Caco-2 (cell line): ENCODE results near the gene OR2G3. TPM values are rescaled to one million over a fixed set of nuclear protein-coding genes. Genes with fewer than 3 reads are reported as not detected.

Source experiments
- Bru-seq: library from RNA; stranded (reverse); fragments of 400-500 nt; gene quantifications from one replicate; lab custom pipeline; 2021; lab: Mats Ljungman, UMichigan
- BruChase-seq, 2 experiments: library from RNA; stranded (reverse); fragments of 400-500 nt; gene quantifications; one replicate each; lab custom pipeline; 2021; lab: Mats Ljungman, UMichigan
- BruUV-seq: library from RNA; stranded (reverse); fragments of 400-500 nt; replicated peaks from 2 replicates; lab custom pipeline; 2021; lab: Mats Ljungman, UMichigan
- CTCF ChIA-PET: fragments of 300-600 bp; sonication (Branson Sonifier 250); formaldehyde crosslinking; loops from one replicate; lab custom pipeline; 2022; ENCODE audit warnings: antibody characterized with exemption; lab: Charles Lee
- POLR2A ChIA-PET: fragments of 300-600 bp; sonication (Branson Sonifier 250); formaldehyde crosslinking; loops from one replicate; lab custom pipeline; 2022; ENCODE audit warnings: antibody characterized with exemption; lab: Charles Lee
- DNase-seq, 2 experiments: peaks; one replicate each; pipeline versions ENCODE4 v3.0.0 to v3.0.0-alpha.2; 2020 to 2022
- H3K27me3 ChIP-seq: replicated peaks from 2 replicates; pipeline ENCODE4 v1.6.0; 2011; ENCODE audit warnings: low read length; ENCODE audit not compliant: control insufficient read depth, insufficient read depth
- H3K36me3 ChIP-seq: 2 replicates; pipeline ENCODE4 v1.5.1; 2011; ENCODE audit warnings: low read length; ENCODE audit not compliant: control insufficient read depth, insufficient read depth
- H3K4me1 ChIP-seq: fragments of 250-450 bp; sonication (Bioruptor Pico); 2 replicates; pipeline ENCODE4 v1.5.1; 2020; ENCODE audit warnings: mild to moderate bottlenecking
- H3K4me3 ChIP-seq: 2 replicates; pipeline ENCODE4 v1.5.1; 2011; ENCODE audit warnings: low read depth, mild to moderate bottlenecking, control low read depth, low read length
- H3K9me3 ChIP-seq: fragments of 250-450 bp; sonication (Bioruptor Pico); 2 replicates; pipeline ENCODE4 v1.5.1; 2020; ENCODE audit warnings: mild to moderate bottlenecking, moderate library complexity
- H3K27ac Mint-ChIP-seq: one replicate; pipeline ENCODE4 v1.8.0; 2022; ENCODE audit warnings: mixed read lengths; ENCODE audit not compliant: unreplicated experiment
- H3K27me3 Mint-ChIP-seq: one replicate; pipeline ENCODE4 v1.8.0; 2022; ENCODE audit warnings: mixed read lengths; ENCODE audit not compliant: insufficient read depth, unreplicated experiment
- H3K36me3 Mint-ChIP-seq: one replicate; pipeline ENCODE4 v1.8.0; 2022; ENCODE audit warnings: mild to moderate bottlenecking, mixed read lengths; ENCODE audit not compliant: insufficient read depth, unreplicated experiment
- H3K4me1 Mint-ChIP-seq: one replicate; pipeline ENCODE4 v1.8.0; 2022; ENCODE audit warnings: low read depth, mixed read lengths; ENCODE audit not compliant: unreplicated experiment
- H3K4me3 Mint-ChIP-seq: one replicate; pipeline ENCODE4 v1.8.0; 2022; ENCODE audit warnings: mild to moderate bottlenecking, moderate library complexity, mixed read lengths; ENCODE audit not compliant: unreplicated experiment
- H3K9me3 Mint-ChIP-seq: one replicate; pipeline ENCODE4 v1.8.0; 2022; ENCODE audit warnings: mixed read lengths; ENCODE audit not compliant: unreplicated experiment
- CTCF ChIP-seq, 2 experiments: fragments of 200-600 bp in 1 of 2; IDR thresholded peaks; 1 replicate in 1 of 2; 2 replicates in 1 of 2; pipeline versions ENCODE4 v1.5.1 to v1.8.0; 2011 to 2022; ENCODE audit warnings: antibody characterized with exemption in 1 of 2, control low read depth in 1 of 2, inconsistent platforms in 1 of 2, low read depth in 1 of 2, low read length in 1 of 2, mild to moderate bottlenecking in 1 of 2, moderate library complexity in 1 of 2; ENCODE audit not compliant: insufficient read depth in 1 of 2, severe bottlenecking in 1 of 2, unreplicated experiment in 1 of 2
- intact Hi-C: fragments of 100-400 bp; cut with micrococcal nuclease; formaldehyde crosslinking; loops from one replicate; pipeline ENCODE4 v1.10.0; 2022; ENCODE audit not compliant: unreplicated experiment
- long read RNA-seq: library from polyadenylated mRNA; stranded (forward); transcript quantifications from one replicate; pipeline ENCODE4 v2.0.0, GENCODE V29; 2022
- total RNA-seq: library from RNA; stranded (reverse); gene quantifications from 2 replicates; pipeline ENCODE4 v1.2.3, GENCODE V29; 2022

Gene OR2G3
- total RNA-seq = not detected in 2 replicates
- not detected for Bru-seq, nascent RNA
- not detected for BruChase-seq, experiment 1, labeled RNA remaining after a 2-hour chase
- not detected for BruChase-seq, experiment 2, labeled RNA remaining after a 6-hour chase
- long read RNA-seq = 0 reads

- POLR2A ChIA-PET = no interaction called here
- no TSS peak for BruUV-seq
- H3K9me3 Mint-ChIP-seq = no peaks in the 10 kb centered on the region
Observed at GRCh38 chr1:247605286-247605685, at the start of gene OR2G3. Gene OR2G3, plus strand, starts transcription at chr1:247605586. Its CDS starts 0 bp downstream, at chr1:247605586.

GRCh38 chr1:247557926-247558674 is 47.3 kb upstream of the OR2G3 start:
- no peaks in the 10 kb centered on the region for H3K4me1 Mint-ChIP-seq
- peaks cover 8% of the 10 kb centered on the region for H3K27me3 Mint-ChIP-seq
- H3K4me1 ChIP-seq = no peaks in the 10 kb centered on the region
- H3K27ac Mint-ChIP-seq = no peak overlapping the region
- no peak overlapping the region for H3K4me3 Mint-ChIP-seq
- no peaks in the 10 kb centered on the region for H3K36me3 Mint-ChIP-seq
- no peaks in the 10 kb centered on the region for H3K27me3 ChIP-seq
- DNase-seq = no peak
- no TSS peak for BruUV-seq
- CTCF ChIA-PET = no interaction called here
- POLR2A ChIA-PET = no interaction called here
- no peaks in the 10 kb centered on the region for H3K36me3 ChIP-seq
- TF ChIP-seq CTCF (IDR thresholded peaks at IDR 0.05; ENCODE audit: insufficient read depth in 1 of 2, low read depth in 1 of 2, low read length in 1 of 2, severe bottlenecking in 1 of 2, unreplicated experiment in 1 of 2) = no peak
- H3K4me3 ChIP-seq = no peak overlapping the region
- H3K9me3 Mint-ChIP-seq = no peaks in the 10 kb centered on the region
- intact Hi-C loops = no loop called here
- H3K9me3 ChIP-seq = no peaks in the 10 kb centered on the region; the same call in 1 of the 2 replicates

More at GRCh38 chr1:247605286-247605685, at the start of gene OR2G3:
- Mint-ChIP-seq H3K27ac (no peak within 1 kb of the TSS), H3K27me3 (peaks cover 2% of the 10 kb centered on the region), H3K36me3 (no peaks in the 10 kb centered on the region), H3K4me1 (no peaks in the 10 kb centered on the region), H3K4me3 (no peak within 1 kb of the TSS)
- TF ChIP-seq CTCF (IDR thresholded peaks at IDR 0.05; ENCODE audit: insufficient read depth in 1 of 2, low read depth in 1 of 2, low read length in 1 of 2, severe bottlenecking in 1 of 2, unreplicated experiment in 1 of 2) = no peak
- CTCF ChIA-PET = no interaction called here
- Histone ChIP-seq H3K36me3 (no peaks in the 10 kb centered on the region), H3K27me3 (no peaks in the 10 kb centered on the region), H3K4me3 (no peak within 1 kb of the TSS), H3K4me1 (no peaks in the 10 kb centered on the region), H3K9me3 (no peaks in the 10 kb centered on the region)
- intact Hi-C loops = no loop called here
- DNase-seq = no peak

GRCh38 chr1:247561711-247562110 is 43.7 kb upstream of the OR2G3 start:
- Mint-ChIP-seq H3K4me3 (no peak overlapping the region), H3K27ac (no peak overlapping the region)
- CTCF ChIA-PET = no interaction called here

More at GRCh38 chr1:247561711-247562110, 43.7 kb upstream of the OR2G3 start:
- Histone ChIP-seq H3K4me1 (no peaks in the 10 kb centered on the region), H3K9me3 (no peaks in the 10 kb centered on the region; the same call in 1 of the 2 replicates), H3K4me3 (no peak overlapping the region), H3K36me3 (no peaks in the 10 kb centered on the region), H3K27me3 (no peaks in the 10 kb centered on the region)
- no TSS peak for BruUV-seq
- Mint-ChIP-seq H3K27me3 (peaks cover 8% of the 10 kb centered on the region), H3K4me1 (no peaks in the 10 kb centered on the region), H3K9me3 (no peaks in the 10 kb centered on the region), H3K36me3 (no peaks in the 10 kb centered on the region)
- DNase-seq = no peak
- no peak for TF ChIP-seq CTCF (IDR thresholded peaks at IDR 0.05; ENCODE audit: insufficient read depth in 1 of 2, low read depth in 1 of 2, low read length in 1 of 2, severe bottlenecking in 1 of 2, unreplicated experiment in 1 of 2)
- POLR2A ChIA-PET = no interaction called here
- intact Hi-C loops = no loop called here
